GM18511 (cell line): ENCODE results near the gene BOLA2B.
A peak's percentile ranks its signal among the peaks of the same experiment; 100 is the strongest.
"Not testable (repeated sequence)": the region's sequence is repeated elsewhere in the genome, so short reads cannot be mapped to it uniquely, and the experiment has no call there.

ENCODE experiments used
- ATAC-seq: cut with Tn5 transposase; IDR thresholded peaks from one replicate; pipeline ENCODE4 v1.9.1; 2021; ENCODE audit warnings: mild to moderate bottlenecking, moderate library complexity; ENCODE audit not compliant: unreplicated experiment

The BOLA2B gene

DNA sequence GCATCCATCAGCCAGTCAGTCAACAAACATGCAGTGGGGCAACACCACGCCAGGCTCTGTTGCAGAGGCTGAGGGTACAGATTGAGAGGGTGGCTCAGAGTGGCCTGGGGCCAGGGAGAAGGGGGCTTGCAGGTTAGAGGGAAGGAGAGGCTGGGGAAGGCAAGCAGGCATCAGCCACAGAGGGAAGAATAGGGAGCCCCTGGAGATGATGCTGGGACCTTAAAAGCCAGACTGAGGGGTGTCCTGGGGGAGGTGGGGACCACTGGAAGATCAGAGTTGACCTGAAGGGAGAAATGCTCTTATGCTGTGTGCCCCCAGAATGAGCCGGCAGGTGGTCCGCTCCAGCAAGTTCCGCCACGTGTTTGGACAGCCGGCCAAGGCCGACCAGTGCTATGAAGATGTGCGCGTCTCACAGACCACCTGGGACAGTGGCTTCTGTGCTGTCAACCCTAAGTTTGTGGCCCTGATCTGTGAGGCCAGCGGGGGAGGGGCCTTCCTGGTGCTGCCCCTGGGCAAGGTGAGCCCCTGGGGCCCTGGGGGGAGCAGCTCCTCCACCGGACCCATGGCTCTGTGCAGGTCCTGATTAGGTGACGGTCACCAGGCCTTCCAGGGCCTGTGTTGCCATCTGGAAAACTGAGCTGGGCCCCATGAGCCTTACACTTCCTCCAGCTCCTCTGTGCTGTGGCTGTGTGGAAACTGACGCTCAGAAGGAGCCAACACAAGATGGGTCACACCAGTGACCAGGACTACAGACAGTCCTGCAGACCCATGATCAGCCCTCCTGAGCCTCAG is 8.4 kb downstream of the BOLA2B start:
- ATAC-seq = no peak

DNA sequence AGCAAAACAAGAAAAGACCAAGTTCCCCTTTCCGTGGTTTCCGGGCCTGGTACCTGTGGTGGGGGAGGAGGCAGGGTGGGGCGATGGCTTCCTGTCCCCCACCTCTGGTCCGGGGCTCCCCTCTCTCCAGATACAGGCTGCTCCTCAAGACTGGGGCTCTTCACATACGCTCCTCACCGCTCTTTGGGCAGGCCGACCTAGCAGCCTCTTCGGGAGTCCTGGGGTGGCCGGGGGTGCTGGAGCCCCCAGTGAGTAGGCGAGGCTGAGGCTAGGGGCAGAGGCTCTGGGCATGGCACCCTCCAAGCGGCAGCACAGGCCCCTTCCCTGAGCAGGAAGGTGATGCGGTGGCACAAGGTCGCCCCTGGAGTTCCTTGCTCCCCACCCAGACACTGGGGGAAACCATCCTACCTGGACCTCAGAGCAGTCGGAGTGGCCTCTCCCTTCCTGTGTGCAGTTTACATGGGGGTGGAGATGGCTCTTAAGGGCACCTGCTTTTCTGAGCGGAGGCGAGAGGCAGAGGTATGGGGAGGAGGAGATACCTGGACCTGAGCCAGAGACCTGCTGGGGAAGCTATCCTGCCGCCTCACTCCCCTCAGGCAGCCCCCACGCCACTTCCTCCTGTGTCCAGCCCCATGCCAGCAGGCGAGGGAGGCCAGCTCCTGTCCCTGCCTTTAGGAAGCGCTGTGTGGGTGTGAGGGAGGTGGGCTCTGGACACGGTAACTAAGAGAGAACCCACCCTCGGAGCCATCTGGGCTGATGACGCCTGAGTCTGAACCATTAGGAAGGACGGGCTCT is 9.2 kb downstream of the BOLA2B start:
- peak; percentile 48 for ATAC-seq

DNA sequence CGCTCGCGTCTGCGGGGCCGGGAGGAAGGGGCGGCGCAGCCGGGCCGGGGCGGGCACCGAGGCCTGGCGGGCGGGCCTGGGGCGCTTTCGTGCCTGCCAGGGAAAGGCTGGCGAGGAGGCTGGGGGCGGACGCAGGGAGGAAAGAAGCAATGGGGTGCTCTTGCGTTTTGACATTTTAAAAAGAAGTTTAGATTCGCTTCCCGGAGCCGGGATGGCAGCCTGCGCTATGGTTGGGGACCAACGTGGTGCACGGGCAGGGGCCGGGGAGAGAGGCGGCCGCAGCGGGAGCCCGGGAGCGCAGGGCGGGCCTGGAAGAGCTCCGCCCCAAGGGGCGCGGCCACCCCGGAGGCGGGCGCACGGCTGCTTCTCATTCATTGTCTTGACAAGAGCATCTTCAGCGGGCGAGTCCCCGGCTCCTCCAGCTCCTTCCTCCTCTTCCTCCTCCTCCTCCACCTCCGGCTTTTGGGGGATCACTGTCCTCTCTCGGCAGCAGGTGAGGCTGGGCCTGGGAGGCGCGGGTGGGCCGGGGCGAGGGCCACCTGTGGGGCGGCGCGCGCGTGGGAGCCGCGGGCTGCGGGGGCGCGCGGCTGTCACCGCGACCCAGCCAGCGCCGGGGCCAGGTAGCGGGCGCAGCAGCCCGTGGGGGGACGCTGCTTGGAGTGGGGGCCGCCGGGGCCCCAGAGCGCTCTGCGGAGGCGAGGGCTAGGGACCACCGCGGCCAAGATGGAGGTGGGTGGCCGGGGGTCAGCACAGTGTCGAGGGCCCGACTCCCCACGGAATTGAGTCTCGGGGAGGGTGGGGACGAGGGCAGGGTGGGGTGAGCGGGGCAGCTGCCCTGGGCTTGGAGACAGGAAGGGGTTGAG is 10.0 kb downstream of the BOLA2B start, which contains the start of gene CORO1A:
TSS of gene CORO1A (plus strand) at position 370 of the 863 bp plus-strand sequence. CDS start 1,608 bp downstream, outside the sequence.
- ATAC-seq = peak; percentile 54

DNA sequence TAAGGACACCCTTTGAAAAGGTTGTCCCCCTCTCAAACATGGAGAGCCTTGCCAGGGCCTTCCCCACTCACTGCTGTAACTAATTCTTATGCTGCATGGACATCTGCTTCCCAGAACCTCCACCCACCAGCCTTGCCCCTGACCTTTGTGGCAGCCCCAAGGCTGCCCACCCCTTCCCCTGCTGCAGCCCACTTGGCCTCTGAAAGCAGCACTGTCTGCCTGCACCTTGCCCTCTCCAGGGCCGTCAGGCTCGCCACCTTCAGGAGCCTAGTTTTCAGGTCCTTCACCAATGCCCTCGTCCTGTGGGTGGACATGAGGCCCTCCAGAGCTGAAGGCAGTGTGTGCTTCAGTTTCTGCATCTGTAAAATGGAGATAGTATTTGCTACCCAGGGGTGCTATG is 12.7 kb downstream of the BOLA2B start:
- no peak for ATAC-seq

DNA sequence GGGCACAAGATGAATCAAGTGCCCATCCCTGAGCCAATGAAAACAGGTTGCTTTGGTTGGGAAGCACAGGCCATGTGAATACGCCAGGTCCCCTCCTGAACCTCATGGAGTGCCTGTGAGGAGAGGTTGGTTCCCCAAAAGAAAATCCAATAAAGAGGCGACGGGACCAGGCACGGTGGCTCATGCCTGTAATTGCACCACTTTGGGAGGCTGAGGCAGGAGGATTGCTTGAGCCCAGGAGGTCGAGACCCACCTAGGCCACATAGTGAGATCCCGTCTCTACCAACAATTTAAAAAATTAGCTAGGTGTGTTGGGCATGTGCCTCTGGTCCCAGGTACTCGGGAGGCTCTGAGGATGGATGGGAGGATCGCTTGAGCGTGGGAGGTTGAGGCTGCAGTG is 13.5 kb downstream of the BOLA2B start:
- ATAC-seq = no peak

DNA sequence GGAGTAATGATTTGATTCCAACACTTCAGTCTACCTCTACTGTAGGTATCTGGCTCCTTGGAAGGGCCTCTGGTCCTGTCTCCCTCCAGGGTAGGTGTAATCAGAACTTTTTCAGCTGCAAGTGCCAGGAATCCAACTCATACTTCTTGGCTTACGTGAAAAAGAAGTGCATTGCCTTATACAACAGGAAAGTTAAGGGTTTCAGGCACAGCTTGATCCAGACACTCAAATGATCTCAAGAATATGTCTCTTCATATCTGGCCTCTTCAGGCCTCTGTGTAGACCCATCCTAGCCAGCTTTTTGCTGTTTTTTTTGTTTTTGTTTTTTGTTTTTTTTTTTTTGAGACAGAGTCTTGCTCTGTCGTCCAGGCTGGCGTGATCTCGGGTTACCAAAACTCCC is 14.3 kb downstream of the BOLA2B start:
- ATAC-seq = no peak

DNA sequence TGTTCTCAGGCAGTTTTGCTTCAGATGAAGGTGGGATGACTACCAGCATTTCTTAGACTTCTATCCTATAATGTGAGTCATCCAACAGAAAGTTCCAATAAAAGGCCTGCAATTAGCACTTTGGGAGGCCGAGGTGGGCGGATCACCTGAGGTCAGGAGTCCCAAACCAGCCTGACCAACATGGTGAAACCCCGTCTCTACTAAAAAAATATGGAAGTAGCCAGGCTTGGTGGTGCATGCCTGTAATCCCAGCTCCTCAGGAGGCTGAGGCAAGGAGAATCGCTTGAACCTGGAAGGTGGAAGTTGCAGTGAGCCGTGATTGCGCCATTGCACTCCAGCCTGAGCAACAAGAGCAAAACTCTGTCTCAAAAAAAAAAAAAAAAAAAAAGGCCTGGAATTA is 16.6 kb downstream of the BOLA2B start:
- not testable (repeated sequence) for ATAC-seq

DNA sequence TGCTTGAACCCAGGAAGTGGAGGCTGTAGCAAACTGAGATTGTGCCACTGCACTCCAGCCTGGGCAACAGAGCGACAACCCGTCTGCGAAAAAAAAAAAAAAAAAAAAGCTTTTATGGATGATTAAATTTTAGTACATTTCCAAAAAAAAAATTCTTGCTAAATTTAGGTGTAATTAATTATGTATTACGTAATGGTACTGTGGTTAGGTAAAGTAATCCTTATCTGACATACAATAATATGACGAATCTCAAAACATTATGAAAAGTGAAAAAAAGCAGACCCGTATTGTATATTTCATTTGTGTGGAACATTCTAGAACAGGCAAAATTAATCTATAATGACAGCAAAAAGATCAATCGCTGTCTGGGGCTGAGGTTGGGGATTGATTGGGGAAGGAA is 20.4 kb downstream of the BOLA2B start:
- ATAC-seq = no peak

DNA sequence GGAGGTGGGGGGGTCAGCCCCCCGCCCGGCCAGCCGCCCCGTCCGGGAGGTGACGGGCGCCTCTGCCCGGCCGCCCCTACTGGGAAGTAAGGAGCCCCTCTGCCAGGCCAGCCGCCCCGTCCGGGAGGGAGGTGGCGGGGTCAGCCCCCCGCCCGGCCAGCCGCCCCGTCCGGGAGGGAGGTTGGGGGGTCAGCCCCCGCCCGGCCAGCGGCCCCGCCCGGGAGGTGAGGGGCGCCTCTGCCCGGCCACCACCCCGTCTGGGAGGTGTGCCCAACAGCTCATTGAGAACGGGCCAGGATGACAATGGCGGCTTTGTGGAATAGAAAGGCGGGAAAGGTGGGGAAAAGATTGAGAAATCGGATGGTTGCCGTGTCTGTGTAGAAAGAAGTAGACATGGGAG is 23.3 kb downstream of the BOLA2B start:
- not testable (repeated sequence) for ATAC-seq

DNA sequence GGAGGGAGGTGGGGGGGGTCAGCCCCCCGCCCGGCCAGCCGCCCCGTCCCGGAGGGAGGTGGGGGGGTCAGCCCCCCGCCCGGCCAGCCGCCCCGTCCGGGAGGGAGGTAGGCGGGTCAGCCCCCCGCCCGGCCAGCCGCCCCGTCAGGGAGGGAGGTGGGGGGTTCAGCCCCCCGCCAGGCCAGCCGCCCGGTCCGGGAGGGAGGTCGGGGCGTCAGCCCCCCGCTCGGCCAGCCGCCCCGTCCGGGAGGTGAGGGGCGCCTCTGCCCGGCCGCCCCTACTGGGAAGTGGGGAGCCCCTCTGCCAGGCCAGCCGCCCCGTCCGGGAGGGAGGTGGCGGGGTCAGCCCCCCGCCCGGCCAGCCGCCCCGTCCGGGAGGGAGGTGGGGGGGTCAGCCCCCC is 24.1 kb downstream of the BOLA2B start:
- not testable (repeated sequence) for ATAC-seq

DNA sequence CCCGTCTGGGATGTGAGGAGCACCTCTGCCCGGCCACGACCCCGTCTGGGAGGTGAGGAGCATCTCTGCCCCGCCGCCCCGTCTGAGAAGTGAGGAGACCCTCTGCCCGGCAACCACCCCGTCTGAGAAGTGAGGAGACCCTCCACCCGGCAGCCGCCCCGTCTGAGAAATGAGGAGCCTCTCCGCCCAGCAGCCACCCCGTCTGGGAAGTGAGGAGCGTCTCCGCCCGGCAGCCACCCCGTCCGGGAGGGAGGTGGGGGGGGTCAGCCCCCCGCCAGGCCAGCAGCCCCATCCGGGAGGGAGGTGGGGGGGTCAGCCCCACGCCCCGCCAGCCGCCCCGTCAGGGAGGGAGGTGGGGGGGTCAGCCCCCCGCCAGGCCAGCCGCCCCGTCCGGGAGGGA is 24.7 kb downstream of the BOLA2B start:
- not testable (repeated sequence) for ATAC-seq

DNA sequence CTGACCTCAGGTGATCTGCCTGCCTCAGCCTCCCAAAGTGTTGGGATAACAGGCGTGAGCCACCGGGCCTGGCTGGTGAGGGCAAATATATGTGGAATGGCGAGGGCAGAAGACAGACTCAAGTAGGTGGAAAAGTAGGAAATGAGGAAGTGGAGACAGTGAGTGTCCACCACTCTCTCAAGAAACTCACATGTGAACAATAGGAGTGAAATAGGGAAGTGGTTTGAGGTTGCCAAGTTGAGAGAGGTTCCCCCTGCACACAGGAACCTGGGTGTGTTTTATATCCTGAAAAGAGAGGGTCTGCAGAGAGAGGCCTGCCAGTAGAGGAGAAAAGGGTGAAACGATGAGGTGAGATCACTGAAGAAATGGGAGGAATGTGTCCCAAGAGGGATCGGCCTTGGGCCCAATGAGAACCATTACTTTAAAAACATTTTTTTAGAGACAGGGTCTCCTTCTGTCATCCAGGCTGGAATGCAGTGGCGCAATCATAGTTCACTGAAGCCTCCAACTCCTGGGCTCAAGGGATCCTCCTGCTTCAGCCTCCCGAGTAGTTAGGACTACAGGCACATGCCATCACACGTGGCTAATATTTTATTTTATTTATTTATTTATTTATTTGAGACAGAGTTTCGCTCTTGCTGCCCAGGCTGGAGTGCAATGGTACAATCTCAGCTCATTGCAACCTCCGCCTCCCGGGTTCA is 27.1 kb downstream of the BOLA2B start:
- peak; percentile 48 for ATAC-seq

DNA sequence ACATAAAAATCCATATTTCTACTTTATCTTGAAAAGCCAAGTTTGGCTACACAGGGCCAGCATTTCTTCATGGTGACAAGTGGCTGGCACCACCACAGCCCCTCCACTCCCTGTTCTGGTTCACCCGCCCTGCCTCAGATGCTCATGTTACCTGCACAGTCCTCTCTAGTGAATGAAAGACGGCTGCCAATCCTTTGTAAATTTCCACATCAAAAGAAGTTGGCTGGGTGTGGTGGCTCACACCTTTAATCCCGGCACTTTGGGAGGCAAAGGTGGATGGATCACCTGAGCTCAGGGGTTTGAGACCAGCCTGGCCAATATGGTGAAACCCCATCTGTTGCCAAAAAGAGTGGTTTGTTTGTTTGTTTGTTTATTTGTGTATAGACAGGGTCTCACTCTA is 29.9 kb downstream of the BOLA2B start:
- ATAC-seq = no peak

DNA sequence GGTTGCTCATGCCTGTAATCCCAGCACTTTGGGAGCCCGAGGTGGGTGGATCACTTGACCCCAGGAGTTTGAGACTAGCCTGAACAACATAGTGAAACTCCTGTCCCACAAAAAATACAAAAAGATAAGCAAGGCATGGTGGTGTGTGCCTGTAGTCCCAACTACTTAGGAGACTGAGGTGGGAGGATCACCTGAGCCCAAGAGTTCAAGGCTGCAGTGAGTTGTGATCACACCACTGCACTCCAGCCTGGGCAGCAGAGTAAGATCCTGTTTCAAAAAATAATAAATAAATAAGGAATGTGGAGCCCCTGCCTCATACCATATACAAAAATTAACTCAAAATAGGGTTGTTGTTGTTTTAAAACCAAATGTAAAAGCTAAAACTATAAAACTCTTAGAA is 36.3 kb downstream of the BOLA2B start:
- no peak for ATAC-seq

DNA sequence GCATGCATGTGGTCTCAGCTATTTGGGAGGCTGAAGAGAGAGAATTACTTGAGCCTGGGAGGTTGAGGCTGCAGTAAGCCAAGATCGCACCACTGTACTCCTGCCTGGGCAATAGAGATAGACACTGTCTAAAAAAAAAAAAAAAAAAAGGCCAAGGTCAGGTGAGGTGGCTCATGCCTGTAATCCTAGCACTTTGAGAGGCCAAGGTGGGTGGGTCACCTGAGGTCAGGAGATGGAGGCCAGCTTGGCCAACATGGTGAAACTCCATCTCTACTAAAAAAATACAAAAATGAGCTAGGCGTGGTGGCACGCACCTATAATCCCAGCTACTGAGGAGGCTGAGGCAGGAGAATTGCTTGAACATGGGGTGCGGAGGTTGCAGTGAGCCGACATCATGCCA is 38.3 kb downstream of the BOLA2B start:
- no peak for ATAC-seq

DNA sequence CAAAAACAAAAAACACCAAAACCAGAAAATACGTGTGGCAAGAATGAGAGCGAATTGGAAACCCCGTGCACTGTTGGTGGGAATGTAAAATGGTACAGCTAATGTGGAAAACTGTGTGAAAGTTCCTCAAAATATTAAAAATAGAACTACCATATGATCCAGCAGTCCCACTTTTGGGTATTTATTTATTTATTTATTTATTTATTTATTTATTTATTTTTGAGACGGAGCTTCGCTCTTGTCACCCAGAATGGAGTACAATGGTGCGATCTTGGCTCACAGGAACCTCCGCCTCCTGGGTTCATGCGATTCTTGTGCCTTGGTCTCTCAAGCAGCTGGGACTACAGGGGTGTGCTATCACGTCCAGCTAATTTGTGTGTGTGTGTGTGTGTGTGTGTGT is 40.9 kb downstream of the BOLA2B start:
- ATAC-seq = no peak

DNA sequence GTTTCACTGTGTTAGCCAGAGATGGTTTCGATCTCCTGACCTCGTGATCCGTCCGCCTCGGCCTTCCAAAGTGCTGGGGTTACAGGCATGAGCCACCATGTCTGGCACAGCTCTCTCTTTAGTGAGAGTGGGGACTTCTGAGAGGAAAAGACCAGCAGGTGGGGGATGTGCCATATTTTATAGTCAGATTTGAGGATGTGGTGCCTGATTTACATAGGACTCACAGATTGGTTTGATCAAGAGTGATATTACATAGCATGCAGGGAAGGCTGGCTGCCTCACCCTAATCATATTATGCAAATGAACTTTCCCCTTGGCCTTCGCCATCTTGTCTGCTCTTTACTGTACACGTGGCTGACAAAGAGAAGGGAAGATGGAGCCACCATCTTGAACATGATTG is 42.4 kb downstream of the BOLA2B start:
- no peak for ATAC-seq

DNA sequence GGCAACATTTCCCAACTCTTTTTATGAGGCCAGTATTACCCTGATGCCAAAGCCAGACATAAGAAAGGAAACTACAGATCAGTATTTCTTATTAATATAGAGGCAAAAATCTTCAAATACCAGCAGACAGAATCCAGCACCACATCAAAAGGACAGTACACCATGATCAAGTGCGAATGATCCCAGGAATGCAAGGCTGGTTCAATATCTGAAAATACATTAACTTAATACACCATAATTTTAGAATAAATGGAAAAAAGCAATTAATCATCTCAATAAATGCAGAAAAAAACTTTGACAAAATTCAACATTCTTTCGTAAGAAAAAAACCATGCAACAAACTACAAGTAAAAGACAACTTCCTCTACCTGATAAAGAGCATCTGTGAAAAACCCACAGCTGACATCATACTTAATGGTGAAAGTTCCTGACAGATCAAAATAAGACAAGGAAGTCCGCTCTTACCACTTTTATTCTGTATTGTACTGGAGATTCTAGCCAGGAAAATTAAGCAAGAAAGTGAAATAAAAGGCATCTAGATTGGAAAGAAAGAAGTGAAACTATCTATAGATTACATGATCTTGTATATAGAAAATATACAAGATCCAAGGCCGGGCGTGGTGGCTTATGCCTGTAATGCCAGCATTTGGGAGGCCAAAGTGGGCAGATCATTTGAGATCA is 44.1 kb downstream of the BOLA2B start:
- ATAC-seq = no peak

DNA sequence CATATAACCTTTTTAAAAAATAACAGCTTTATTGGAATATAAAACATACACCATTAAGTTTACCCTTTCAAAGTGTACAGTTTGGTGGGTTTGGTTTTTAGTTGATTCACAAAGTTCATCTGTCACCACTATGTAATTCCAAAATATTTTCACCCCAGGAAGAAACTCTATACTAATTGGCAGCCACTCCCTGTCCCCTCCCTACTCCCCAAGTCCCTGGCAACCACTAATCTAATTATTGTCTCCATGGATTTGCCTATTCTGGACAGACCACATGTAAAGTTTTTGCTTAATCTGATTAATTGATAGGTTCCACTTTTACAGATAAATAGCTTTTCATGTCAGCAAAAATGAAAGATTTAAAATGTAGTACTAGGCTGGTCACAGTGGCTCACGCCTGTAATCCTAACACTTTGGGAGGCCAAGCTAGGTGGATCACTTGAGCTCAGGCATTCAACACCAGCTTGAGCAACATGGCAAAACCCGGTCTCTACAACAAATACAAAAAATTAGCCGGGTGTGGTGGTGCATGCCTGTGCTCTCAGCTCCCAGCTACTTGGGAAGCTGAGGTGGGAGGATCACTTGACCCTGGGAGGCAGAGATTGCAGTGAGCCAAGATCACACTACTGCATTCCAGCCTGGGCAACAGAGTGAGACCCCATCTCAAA is 45.5 kb downstream of the BOLA2B start:
- ATAC-seq = no peak
